ENCODE results near the gene CES2.
"Not testable (repeated sequence)": the region's sequence is repeated elsewhere in the genome, so short reads cannot be mapped to it uniquely, and the experiment has no call there.

Gene CES2

GRCh38 chr16:66986559-66986958 is 51.2 kb downstream of the CES2 start:
- no peak for DNase-seq

GRCh38 chr16:66988197-66988788 is 53.0 kb downstream of the CES2 start, which contains the start of gene CES4A:
Gene CES4A (plus strand): TSS chr16:66988589. CDS start chr16:66988773, 184 bp downstream.
- no peak for DNase-seq

GRCh38 chr16:66991545-66992077 is 56.3 kb downstream of the CES2 start:
- DNase-seq = no peak

GRCh38 chr16:66993558-66993957 is 58.2 kb downstream of the CES2 start:
- not testable (repeated sequence) for DNase-seq

All from stimulated activated CD4-positive, alpha-beta T cell treated with anti-CD3 and anti-CD28 coated beads, Interleukin-12 subunit alpha, Interleukin-12 subunit beta, amount 100 ng/mL, for 4 hours (primary cell).